Activated CD8-positive, alpha-beta T cell treated with anti-CD3 and anti-CD28 coated beads for 36 hours (primary cell): Measurements from ENCODE around the gene PRPF6. TPM values are rescaled to one million over a fixed set of nuclear protein-coding genes. Genes with fewer than 3 reads are reported as not detected.

Source experiments
- ATAC-seq: fragments of 200-7000 bp; cut with Tn5 transposase; one replicate; pipeline ENCODE4 v1.10.0; 2021; ENCODE audit warnings: mild to moderate bottlenecking, moderate library complexity
- CTCF ChIA-PET: fragments of 350-600 bp; sonication (Branson Sonifier 250); formaldehyde crosslinking; loops from one replicate; lab custom pipeline; 2021; ENCODE audit warnings: antibody characterized with exemption; lab: Charles Lee
- POLR2A ChIA-PET: fragments of 350-600 bp; sonication (Branson Sonifier 250); formaldehyde crosslinking; loops from one replicate; lab custom pipeline; 2021; ENCODE audit warnings: antibody characterized with exemption; lab: Charles Lee
- DNase-seq: peaks from one replicate; pipeline ENCODE4 v3.0.0-alpha.2; 2020
- H3K27ac Mint-ChIP-seq: one replicate; pipeline ENCODE4 v1.8.0; 2021; ENCODE audit warnings: mild to moderate bottlenecking, mixed read lengths
- H3K27me3 Mint-ChIP-seq: one replicate; pipeline ENCODE4 v1.8.0; 2021; ENCODE audit warnings: mixed read lengths
- H3K36me3 Mint-ChIP-seq: one replicate; pipeline ENCODE4 v1.8.0; 2021; ENCODE audit warnings: low read depth, mixed read lengths
- H3K4me1 Mint-ChIP-seq: one replicate; pipeline ENCODE4 v1.8.0; 2021; ENCODE audit warnings: low read depth, mixed read lengths
- H3K4me3 Mint-ChIP-seq: one replicate; pipeline ENCODE4 v1.8.0; 2021; ENCODE audit warnings: mild to moderate bottlenecking, moderate library complexity, mixed read lengths
- H3K9me3 Mint-ChIP-seq: one replicate; pipeline ENCODE4 v1.8.0; 2021; ENCODE audit warnings: mixed read lengths
- CTCF ChIP-seq: fragments of 200-600 bp; IDR thresholded peaks from one replicate; pipeline ENCODE4 v1.8.0; 2022; ENCODE audit warnings: antibody characterized with exemption, mild to moderate bottlenecking
- intact Hi-C: fragments of 100-400 bp; cut with micrococcal nuclease; formaldehyde crosslinking; loops from one replicate; pipeline ENCODE4 v1.10.0; 2022
- total RNA-seq, 2 experiments: library from RNA; stranded (reverse); gene quantifications; one replicate each; pipeline ENCODE4 v1.2.3, GENCODE V29; 2021

PRPF6 gene
- total RNA-seq, 2 experiments from 2014 or later: 53.0 to 55.5 TPM

DNA sequence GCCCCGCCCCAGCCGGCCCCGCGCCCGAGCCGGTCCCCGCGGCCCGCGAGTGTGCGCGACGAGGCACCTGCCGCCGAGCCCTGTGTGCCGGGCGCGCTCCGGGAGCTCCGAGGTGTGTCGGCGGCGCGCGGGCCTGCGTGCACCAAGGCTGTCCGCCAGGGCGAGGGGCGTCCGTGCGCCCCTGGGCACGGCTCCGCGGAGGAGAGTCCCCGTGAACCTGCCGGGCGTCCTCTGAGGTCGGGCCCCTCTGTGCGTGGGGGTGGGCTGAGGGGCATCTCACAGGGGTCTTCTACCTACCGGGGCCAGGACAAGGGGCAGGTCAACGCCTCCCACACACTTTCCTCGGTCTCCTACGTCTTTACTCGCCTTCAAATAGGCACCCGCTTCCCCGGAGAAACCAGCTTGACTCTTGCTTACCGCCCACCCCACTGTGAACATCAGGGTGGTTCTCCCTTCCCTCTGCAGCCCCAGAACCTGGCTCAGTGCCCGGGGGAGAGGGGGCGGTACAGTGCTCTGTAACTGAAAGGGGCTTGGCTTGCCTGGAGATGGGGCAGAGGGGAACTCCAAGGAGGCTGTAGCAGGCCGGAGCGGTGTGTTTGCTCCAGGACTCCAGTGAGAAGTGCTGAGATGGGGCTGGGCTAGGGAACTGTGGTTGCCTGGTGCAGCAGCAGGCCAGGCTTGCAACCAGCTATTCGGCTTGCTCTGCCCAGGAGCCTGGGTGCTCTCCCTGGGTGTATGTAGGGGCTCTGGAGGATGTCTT is 1.2 kb upstream of the PRPF6 start, which contains the start of gene SAMD10:
Gene SAMD10 (minus strand): TSS at position 86 of the 760 bp plus-strand sequence. CDS start 175 bp downstream, outside the sequence.
- ChIA-PET CTCF (interaction anchor here (0.7 to 4.2 kb wide), 16 partner anchors 11 to 442 kb away, joined by 3 to 88 read pairs (median 4); partner anchors contain the start of genes C20orf204, LKAAEAR1, OPRL1 and PTK6), POLR2A (interaction anchor here (0.8 to 4.9 kb wide), 15 partner anchors 9 to 338 kb away, joined by 3 to 51 read pairs (median 3); partner anchors contain the start of genes C20orf204, UCKL1 and ZNF512B)
- Mint-ChIP-seq H3K27ac (peak within 1 kb of the TSS; percentile 98), H3K27me3 (no peaks in the 10 kb centered on the region), H3K4me3 (peak within 1 kb of the TSS; percentile 87), H3K36me3 (peaks cover 33% of the 10 kb centered on the region), H3K4me1 (peaks cover 60% of the 10 kb centered on the region), H3K9me3 (no peaks in the 10 kb centered on the region)
- TF ChIP-seq CTCF: peak; percentile 32
- peak; percentile 63 for ATAC-seq
- peak; percentile 98 for DNase-seq
- intact Hi-C loops: loop anchor here (10.0 kb wide), 2 partner anchors 55 to 85 kb away; partner anchors contain the start of genes C20orf204 and TCEA2

DNA sequence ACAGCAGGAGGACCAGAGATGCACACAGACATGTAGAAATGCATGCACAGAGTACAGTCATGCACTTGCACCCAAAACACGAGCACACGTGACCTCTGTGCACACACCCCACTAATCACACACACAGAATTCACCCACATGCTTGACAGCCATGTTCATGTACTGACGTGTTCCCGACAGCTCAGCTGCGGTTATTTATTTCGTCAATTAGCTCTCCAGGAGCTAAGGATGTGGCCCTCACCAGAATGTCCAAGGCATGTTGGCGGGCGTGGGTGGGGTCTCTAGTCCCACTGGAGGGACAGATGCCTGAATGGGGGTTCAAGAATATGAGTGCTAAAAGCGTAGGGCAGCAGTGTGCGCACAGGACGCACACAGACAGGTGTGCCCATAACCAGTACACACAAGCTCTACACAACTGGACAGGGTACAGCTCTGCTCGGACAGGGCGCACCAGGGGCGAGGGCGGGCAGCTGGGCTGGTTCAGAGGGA is 571 bp upstream of the PRPF6 start:
- no peak for TF ChIP-seq CTCF
- intact Hi-C loops: loop anchor here (10.0 kb wide), 1 partner anchor 54 kb away; the partner anchor contains the start of gene C20orf204
- H3K4me3 Mint-ChIP-seq: peak overlapping the region; percentile 87
- CTCF ChIA-PET: interaction anchor here (0.7 to 4.2 kb wide), 19 partner anchors 12 to 443 kb away, joined by 3 to 88 read pairs (median 4); partner anchors contain the start of genes C20orf204, LIME1, LKAAEAR1 and OPRL1
- peak; percentile 26 for ATAC-seq
- H3K4me1 Mint-ChIP-seq: peaks cover 59% of the 10 kb centered on the region
- H3K36me3 Mint-ChIP-seq: peaks cover 32% of the 10 kb centered on the region
- DNase-seq: peak; percentile 60
- H3K27me3 Mint-ChIP-seq: no peaks in the 10 kb centered on the region
- H3K9me3 Mint-ChIP-seq: no peaks in the 10 kb centered on the region
- peak overlapping the region; percentile 98 for H3K27ac Mint-ChIP-seq
- POLR2A ChIA-PET: interaction anchor here (0.8 to 4.9 kb wide), 15 partner anchors 19 to 281 kb away, joined by 3 to 51 read pairs (median 3); partner anchors contain the start of genes C20orf204 and UCKL1

GRCh38 chr20:63982937-63983336 is 2.0 kb downstream of the PRPF6 start:
- DNase-seq (no peak), ATAC-seq (no peak)
- peak overlapping the region; percentile 58 for H3K27ac Mint-ChIP-seq
- peaks cover 43% of the 10 kb centered on the region for H3K4me1 Mint-ChIP-seq
- peaks cover 33% of the 10 kb centered on the region for H3K36me3 Mint-ChIP-seq
- peak overlapping the region; percentile 43 for H3K4me3 Mint-ChIP-seq
- ChIA-PET POLR2A (interaction anchor here (0.7 to 4.9 kb wide), 4 partner anchors 12 to 117 kb away, joined by 3 to 51 read pairs (median 4); partner anchors contain the start of genes C20orf204 and TPD52L2), CTCF (interaction anchor here (0.9 to 4.2 kb wide), 6 partner anchors 9 to 74 kb away, joined by 3 to 88 read pairs (median 4); partner anchors contain the start of gene C20orf204)
- no peaks in the 10 kb centered on the region for H3K27me3 Mint-ChIP-seq
- intact Hi-C loops: loop anchor here (10.0 kb wide), 1 partner anchor 52 kb away; the partner anchor contains the start of gene C20orf204
- no peak for TF ChIP-seq CTCF
- H3K9me3 Mint-ChIP-seq: no peaks in the 10 kb centered on the region

DNA sequence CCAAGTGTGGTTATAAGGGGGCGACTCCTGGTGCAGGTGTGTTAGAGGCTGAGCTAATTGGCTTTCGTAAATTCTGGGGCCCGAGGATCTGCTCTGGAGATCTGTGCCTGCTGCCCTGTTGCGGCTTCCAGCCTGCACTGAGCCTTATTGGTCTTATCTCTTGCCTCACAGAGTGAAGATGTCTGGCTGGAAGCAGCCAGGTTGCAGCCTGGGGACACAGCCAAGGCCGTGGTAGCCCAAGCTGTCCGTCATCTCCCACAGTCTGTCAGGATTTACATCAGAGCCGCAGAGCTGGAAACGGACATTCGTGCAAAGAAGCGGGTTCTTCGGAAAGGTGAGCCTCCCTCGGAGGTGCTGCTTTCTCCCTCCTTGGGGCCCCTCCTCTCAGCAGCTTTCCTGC is 20.0 kb downstream of the PRPF6 start:
- H3K27me3 Mint-ChIP-seq: no peaks in the 10 kb centered on the region
- no peak overlapping the region for H3K27ac Mint-ChIP-seq
- H3K36me3 Mint-ChIP-seq: peaks cover 45% of the 10 kb centered on the region

More for the DNA sequence above, 20.0 kb downstream of the PRPF6 start:
- DNase-seq (no peak), ATAC-seq (no peak)
- ChIA-PET POLR2A (no interaction called here), CTCF (interaction anchor here (1.2 kb wide), 2 partner anchors 18 to 136 kb away, joined by 3 read pairs; partner anchors contain the start of gene TPD52L2)
- intact Hi-C loops: no loop called here
- H3K4me1 Mint-ChIP-seq: no peaks in the 10 kb centered on the region
- H3K4me3 Mint-ChIP-seq: no peak overlapping the region
- H3K9me3 Mint-ChIP-seq: no peaks in the 10 kb centered on the region
- TF ChIP-seq CTCF: no peak
